ENCODE measurements around the gene RTN4RL1. TPM values are rescaled to one million over a fixed set of nuclear protein-coding genes. Genes with fewer than 3 reads are reported as not detected.

The RTN4RL1 gene
- total RNA-seq, 3 donors from 2014 or later (not counting 1 experiment from before 2014, with no cell fraction given) = 0.15 to 0.23 TPM; not detected in 1

- WGBS (ENCODE audit: insufficient coverage) = 69% methylated on average over 4 of the region's 5 CpGs
- H3K4me1 ChIP-seq (ENCODE audit: control insufficient read depth, insufficient read depth, low read length) = no peaks in the 10 kb centered on the region
- DNase-seq (no peak), ATAC-seq (no peak)
- peaks cover 7 to 10% of the 10 kb centered on the region in 2 donors for H3K4me1 Mint-ChIP-seq
- no peak overlapping the region for H3K4me3 Mint-ChIP-seq
- H3K36me3 ChIP-seq (ENCODE audit: control insufficient read depth, insufficient read depth, low read length) = no peaks in the 10 kb centered on the region
- no peaks in the 10 kb centered on the region for H3K36me3 Mint-ChIP-seq
- no peak for TF ChIP-seq CTCF (IDR thresholded peaks at IDR 0.05)
- H3K9me3 ChIP-seq (ENCODE audit: control insufficient read depth, insufficient read depth, low read length) = no peaks in the 10 kb centered on the region
- H3K27me3 ChIP-seq (ENCODE audit: control insufficient read depth, insufficient read depth, low read length) = no peaks in the 10 kb centered on the region
- H3K27me3 Mint-ChIP-seq (ENCODE audit: low read depth in 2 of 2) = peaks cover 32 to 37% of the 10 kb centered on the region in 2 donors
- H3K27ac Mint-ChIP-seq = no peak overlapping the region
- intact Hi-C loops (cut with micrococcal nuclease) = no loop called here
- H3K4me3 ChIP-seq (ENCODE audit: low read length) = no peak overlapping the region
- no peak overlapping the region for H3K27ac ChIP-seq (ENCODE audit: low read length)
- H3K9me3 Mint-ChIP-seq = no peaks in the 10 kb centered on the region
These were observed 55.4 kb downstream of the RTN4RL1 start for GRCh38 chr17:1969712-1970111.

- WGBS (ENCODE audit: insufficient coverage) = 40% methylated on average over 11 of the region's 11 CpGs
- H3K36me3 ChIP-seq (ENCODE audit: control insufficient read depth, insufficient read depth, low read length) = no peaks in the 10 kb centered on the region
- no peaks in the 10 kb centered on the region for H3K9me3 ChIP-seq (ENCODE audit: control insufficient read depth, insufficient read depth, low read length)
- H3K4me3 Mint-ChIP-seq = no peak overlapping the region
- H3K36me3 Mint-ChIP-seq = no peaks in the 10 kb centered on the region
- no peaks in the 10 kb centered on the region for H3K4me1 ChIP-seq (ENCODE audit: control insufficient read depth, insufficient read depth, low read length)
- no peak overlapping the region for H3K27ac ChIP-seq (ENCODE audit: low read length)
- no peak overlapping the region for H3K4me3 ChIP-seq (ENCODE audit: low read length)
- ATAC-seq = no peak
- TF ChIP-seq CTCF (IDR thresholded peaks at IDR 0.05) = no peak
- H3K4me1 Mint-ChIP-seq = peaks cover 7 to 10% of the 10 kb centered on the region in 2 donors
- intact Hi-C loops (cut with micrococcal nuclease) = no loop called here
- H3K27me3 Mint-ChIP-seq (ENCODE audit: low read depth in 2 of 2) = peaks cover 23 to 30% of the 10 kb centered on the region in 2 donors
- no peaks in the 10 kb centered on the region for H3K9me3 Mint-ChIP-seq
- peak in 1 of 2 donors; percentile 13 for DNase-seq
- H3K27me3 ChIP-seq (ENCODE audit: control insufficient read depth, insufficient read depth, low read length) = no peaks in the 10 kb centered on the region
- peak overlapping the region in 1 of 2 donors; percentile 5 for H3K27ac Mint-ChIP-seq
These were observed 57.9 kb downstream of the RTN4RL1 start for GRCh38 chr17:1967213-1967612.

GRCh38 chr17:1966274-1967086 lies 58.7 kb downstream of the RTN4RL1 start:
- H3K27me3 Mint-ChIP-seq (ENCODE audit: low read depth in 2 of 2) = peaks cover 23 to 30% of the 10 kb centered on the region in 2 donors
- 75% methylated on average over 11 of the region's 12 CpGs for WGBS (ENCODE audit: insufficient coverage)
- no peaks in the 10 kb centered on the region for H3K36me3 Mint-ChIP-seq
- no peak for ATAC-seq
- intact Hi-C loops (cut with micrococcal nuclease) = no loop called here
- no peaks in the 10 kb centered on the region for H3K9me3 ChIP-seq (ENCODE audit: control insufficient read depth, insufficient read depth, low read length)
- no peaks in the 10 kb centered on the region for H3K36me3 ChIP-seq (ENCODE audit: control insufficient read depth, insufficient read depth, low read length)
- no peak for DNase-seq
- TF ChIP-seq CTCF (IDR thresholded peaks at IDR 0.05) = no peak
- no peaks in the 10 kb centered on the region for H3K27me3 ChIP-seq (ENCODE audit: control insufficient read depth, insufficient read depth, low read length)
- H3K27ac Mint-ChIP-seq = peak overlapping the region in 1 of 2 donors; percentile 5
- H3K4me1 ChIP-seq (ENCODE audit: control insufficient read depth, insufficient read depth, low read length) = no peaks in the 10 kb centered on the region
- H3K4me3 Mint-ChIP-seq = no peak overlapping the region
- H3K4me1 Mint-ChIP-seq = peaks cover 7 to 10% of the 10 kb centered on the region in 2 donors
- no peak overlapping the region for H3K27ac ChIP-seq (ENCODE audit: low read length)
- H3K9me3 Mint-ChIP-seq = no peaks in the 10 kb centered on the region
- H3K4me3 ChIP-seq (ENCODE audit: low read length) = no peak overlapping the region

Data from natural killer cell (primary cell).